HepG2 (cell line): Measurements from ENCODE around the gene ENTPD1. TPM values are rescaled to one million over a fixed set of nuclear protein-coding genes. Genes with fewer than 3 reads are reported as not detected.

Experiments used
- CEBPG ChIP-seq: IDR thresholded peaks from 2 replicates; pipeline ENCODE4 v1.6.1; 2016
- GATA4 ChIP-seq: sonication (generic); IDR thresholded peaks from 2 replicates; pipeline ENCODE4 v1.6.1; 2016; ENCODE audit warnings: antibody characterized with exemption, low read depth, borderline replicate concordance
- KAT8 ChIP-seq: IDR thresholded peaks from 2 replicates; pipeline ENCODE4 v1.6.1; 2016; ENCODE audit warnings: missing genetic modification reagents, missing compliant biosample characterization
- NRL ChIP-seq: sonication (generic); formaldehyde crosslinking; IDR thresholded peaks from 2 replicates; pipeline ENCODE4 v1.5.0; 2020; ENCODE audit warnings: missing genetic modification reagents, mild to moderate bottlenecking, moderate library complexity, borderline replicate concordance
- RELA ChIP-seq: sonication (generic); formaldehyde crosslinking; IDR thresholded peaks from 2 replicates; pipeline ENCODE4 v1.4.0; 2020; ENCODE audit warnings: missing genetic modification reagents
- SIN3A ChIP-seq: IDR thresholded peaks from 2 replicates; pipeline ENCODE4 v1.6.1; 2011; ENCODE audit warnings: low read depth, mild to moderate bottlenecking, control low read depth, low read length, borderline replicate concordance
- polyA plus RNA-seq, 8 experiments: library from polyadenylated mRNA; depleted of rRNA in 3 of 8; stranded (reverse) in 7 of 8; unstranded in 1 of 8; fragments of >200 nt; fragmentation: Illumina TruSeq in 4 of 8; extraction: Trizol in 4 of 8; gene quantifications; 2 replicates each; pipeline versions ENCODE4 v1.2.1 to v1.2.3, GENCODE V29; 2011 to 2016; ENCODE audit warnings: low read depth in 4 of 8, missing spikeins in 1 of 8, mixed read lengths in 1 of 8; ENCODE audit not compliant: insufficient read depth in 1 of 8
- total RNA-seq, 5 experiments: library from RNA; depleted of rRNA; stranded (reverse); fragments of >200 nt; fragmentation: Illumina TruSeq; extraction: Trizol; gene quantifications; 2 replicates each; pipeline ENCODE4 v1.2.3, GENCODE V29; 2016; ENCODE audit warnings: low read depth in 1 of 5
- TF ChIP-seq, protein P1 (sequence below): sonication (generic); formaldehyde crosslinking; IDR thresholded peaks from 2 replicates; pipeline ENCODE4 v1.5.1; 2020; ENCODE audit warnings: missing genetic modification reagents, mild to moderate bottlenecking, borderline replicate concordance
- TF ChIP-seq, protein P2 (sequence below): sonication (generic); formaldehyde crosslinking; IDR thresholded peaks from 2 replicates; pipeline ENCODE4 v1.5.0; 2020; ENCODE audit warnings: mild to moderate bottlenecking, missing genetic modification reagents, moderate library complexity
- TF ChIP-seq, protein P3 (sequence below): sonication (generic); formaldehyde crosslinking; IDR thresholded peaks from 2 replicates; pipeline ENCODE4 v1.4.0; 2020; ENCODE audit warnings: missing genetic modification reagents, borderline replicate concordance
- TF ChIP-seq, protein P4 (sequence below): IDR thresholded peaks from 2 replicates; pipeline ENCODE4 v1.6.1; 2016; ENCODE audit warnings: low read depth, control low read depth

ENTPD1 gene
- total and polyA plus RNA-seq, 2 of the 13 experiments (the other 11 are each of a cell fraction or from before 2014, with no cell fraction given): 0.07 TPM

DNA sequence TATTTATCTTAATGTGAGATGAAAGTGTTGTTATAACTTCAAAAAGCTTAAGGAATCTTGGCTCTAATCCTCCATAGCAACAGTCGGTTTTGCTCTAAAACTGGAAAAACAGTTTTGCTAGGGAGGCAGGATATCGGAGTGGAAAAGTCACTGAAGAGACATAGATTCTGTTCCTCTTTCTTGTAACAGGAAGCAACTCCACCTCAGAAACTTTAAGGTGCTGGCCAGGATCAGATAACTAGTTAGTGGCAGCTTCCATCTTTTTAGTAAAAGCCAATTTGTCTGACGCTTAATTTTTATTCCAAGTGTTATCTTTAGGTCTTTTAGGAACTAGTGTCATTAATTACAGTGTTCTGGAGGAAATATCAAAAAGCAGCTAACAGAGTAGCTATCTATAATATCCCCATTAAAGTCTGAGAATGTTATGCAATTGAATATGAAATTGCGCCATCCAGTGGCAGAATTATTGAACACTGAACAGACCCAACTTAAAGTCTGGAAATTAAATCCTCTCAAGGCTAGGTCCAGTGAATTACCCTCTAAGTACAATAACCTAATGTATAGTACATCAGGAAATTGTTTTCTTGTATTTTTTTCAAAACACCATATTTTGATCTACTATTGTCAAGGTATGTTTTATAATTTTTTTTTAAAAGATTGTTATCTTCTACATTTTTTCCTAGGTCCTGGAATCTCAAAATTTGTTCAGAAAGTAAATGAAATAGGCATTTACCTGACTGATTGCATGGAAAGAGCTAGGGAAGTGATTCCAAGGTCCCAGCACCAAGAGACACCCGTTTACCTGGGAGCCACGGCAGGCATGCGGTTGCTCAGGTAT is 85.9 kb downstream of the ENTPD1 start (continued):
- TF ChIP-seq, protein P1, sequence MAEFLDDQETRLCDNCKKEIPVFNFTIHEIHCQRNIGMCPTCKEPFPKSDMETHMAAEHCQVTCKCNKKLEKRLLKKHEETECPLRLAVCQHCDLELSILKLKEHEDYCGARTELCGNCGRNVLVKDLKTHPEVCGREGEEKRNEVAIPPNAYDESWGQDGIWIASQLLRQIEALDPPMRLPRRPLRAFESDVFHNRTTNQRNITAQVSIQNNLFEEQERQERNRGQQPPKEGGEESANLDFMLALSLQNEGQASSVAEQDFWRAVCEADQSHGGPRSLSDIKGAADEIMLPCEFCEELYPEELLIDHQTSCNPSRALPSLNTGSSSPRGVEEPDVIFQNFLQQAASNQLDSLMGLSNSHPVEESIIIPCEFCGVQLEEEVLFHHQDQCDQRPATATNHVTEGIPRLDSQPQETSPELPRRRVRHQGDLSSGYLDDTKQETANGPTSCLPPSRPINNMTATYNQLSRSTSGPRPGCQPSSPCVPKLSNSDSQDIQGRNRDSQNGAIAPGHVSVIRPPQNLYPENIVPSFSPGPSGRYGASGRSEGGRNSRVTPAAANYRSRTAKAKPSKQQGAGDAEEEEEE: no peak
- no peak for TF ChIP-seq RELA (CRISPR knock-in tag)
- no peak for TF ChIP-seq NRL
- 0 out of 2 replicates have a peak, but pooled peaks have one; percentile 34 for TF ChIP-seq KAT8 (CRISPR knock-in tag)
- peak; percentile 85 for TF ChIP-seq CEBPG (CRISPR knock-in tag)
- no peak for TF ChIP-seq SIN3A
- TF ChIP-seq, protein P2, sequence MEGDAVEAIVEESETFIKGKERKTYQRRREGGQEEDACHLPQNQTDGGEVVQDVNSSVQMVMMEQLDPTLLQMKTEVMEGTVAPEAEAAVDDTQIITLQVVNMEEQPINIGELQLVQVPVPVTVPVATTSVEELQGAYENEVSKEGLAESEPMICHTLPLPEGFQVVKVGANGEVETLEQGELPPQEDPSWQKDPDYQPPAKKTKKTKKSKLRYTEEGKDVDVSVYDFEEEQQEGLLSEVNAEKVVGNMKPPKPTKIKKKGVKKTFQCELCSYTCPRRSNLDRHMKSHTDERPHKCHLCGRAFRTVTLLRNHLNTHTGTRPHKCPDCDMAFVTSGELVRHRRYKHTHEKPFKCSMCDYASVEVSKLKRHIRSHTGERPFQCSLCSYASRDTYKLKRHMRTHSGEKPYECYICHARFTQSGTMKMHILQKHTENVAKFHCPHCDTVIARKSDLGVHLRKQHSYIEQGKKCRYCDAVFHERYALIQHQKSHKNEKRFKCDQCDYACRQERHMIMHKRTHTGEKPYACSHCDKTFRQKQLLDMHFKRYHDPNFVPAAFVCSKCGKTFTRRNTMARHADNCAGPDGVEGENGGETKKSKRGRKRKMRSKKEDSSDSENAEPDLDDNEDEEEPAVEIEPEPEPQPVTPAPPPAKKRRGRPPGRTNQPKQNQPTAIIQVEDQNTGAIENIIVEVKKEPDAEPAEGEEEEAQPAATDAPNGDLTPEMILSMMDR: peak; percentile 74
- TF ChIP-seq, protein P3, sequence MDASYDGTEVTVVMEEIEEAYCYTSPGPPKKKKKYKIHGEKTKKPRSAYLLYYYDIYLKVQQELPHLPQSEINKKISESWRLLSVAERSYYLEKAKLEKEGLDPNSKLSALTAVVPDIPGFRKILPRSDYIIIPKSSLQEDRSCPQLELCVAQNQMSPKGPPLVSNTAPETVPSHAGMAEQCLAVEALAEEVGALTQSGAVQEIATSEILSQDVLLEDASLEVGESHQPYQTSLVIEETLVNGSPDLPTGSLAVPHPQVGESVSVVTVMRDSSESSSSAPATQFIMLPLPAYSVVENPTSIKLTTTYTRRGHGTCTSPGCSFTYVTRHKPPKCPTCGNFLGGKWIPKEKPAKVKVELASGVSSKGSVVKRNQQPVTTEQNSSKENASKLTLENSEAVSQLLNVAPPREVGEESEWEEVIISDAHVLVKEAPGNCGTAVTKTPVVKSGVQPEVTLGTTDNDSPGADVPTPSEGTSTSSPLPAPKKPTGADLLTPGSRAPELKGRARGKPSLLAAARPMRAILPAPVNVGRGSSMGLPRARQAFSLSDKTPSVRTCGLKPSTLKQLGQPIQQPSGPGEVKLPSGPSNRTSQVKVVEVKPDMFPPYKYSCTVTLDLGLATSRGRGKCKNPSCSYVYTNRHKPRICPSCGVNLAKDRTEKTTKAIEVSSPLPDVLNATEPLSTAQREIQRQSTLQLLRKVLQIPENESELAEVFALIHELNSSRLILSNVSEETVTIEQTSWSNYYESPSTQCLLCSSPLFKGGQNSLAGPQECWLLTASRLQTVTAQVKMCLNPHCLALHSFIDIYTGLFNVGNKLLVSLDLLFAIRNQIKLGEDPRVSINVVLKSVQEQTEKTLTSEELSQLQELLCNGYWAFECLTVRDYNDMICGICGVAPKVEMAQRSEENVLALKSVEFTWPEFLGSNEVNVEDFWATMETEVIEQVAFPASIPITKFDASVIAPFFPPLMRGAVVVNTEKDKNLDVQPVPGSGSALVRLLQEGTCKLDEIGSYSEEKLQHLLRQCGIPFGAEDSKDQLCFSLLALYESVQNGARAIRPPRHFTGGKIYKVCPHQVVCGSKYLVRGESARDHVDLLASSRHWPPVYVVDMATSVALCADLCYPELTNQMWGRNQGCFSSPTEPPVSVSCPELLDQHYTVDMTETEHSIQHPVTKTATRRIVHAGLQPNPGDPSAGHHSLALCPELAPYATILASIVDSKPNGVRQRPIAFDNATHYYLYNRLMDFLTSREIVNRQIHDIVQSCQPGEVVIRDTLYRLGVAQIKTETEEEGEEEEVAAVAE: 0 out of 2 replicates have a peak, but pooled peaks have one; percentile 31
- TF ChIP-seq, protein P4, sequence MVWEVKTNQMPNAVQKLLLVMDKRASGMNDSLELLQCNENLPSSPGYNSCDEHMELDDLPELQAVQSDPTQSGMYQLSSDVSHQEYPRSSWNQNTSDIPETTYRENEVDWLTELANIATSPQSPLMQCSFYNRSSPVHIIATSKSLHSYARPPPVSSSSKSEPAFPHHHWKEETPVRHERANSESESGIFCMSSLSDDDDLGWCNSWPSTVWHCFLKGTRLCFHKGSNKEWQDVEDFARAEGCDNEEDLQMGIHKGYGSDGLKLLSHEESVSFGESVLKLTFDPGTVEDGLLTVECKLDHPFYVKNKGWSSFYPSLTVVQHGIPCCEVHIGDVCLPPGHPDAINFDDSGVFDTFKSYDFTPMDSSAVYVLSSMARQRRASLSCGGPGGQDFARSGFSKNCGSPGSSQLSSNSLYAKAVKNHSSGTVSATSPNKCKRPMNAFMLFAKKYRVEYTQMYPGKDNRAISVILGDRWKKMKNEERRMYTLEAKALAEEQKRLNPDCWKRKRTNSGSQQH (CRISPR knock-in tag): no peak
- TF ChIP-seq GATA4: no peak
